Neuronal stem cell (in vitro differentiated cells): ENCODE results near the gene PRSS21.

Experiments
- DNase-seq: peaks from one replicate; pipeline ENCODE4 v3.0.0-alpha.2; 2013; ENCODE audit warnings: low spot score
- H2AFZ ChIP-seq: one replicate; pipeline ENCODE4 v1.6.1; 2013; ENCODE audit warnings: mild to moderate bottlenecking, low read length, inconsistent platforms
- H2AK5ac ChIP-seq: 2 replicates; pipeline ENCODE4 v1.6.1; 2013; ENCODE audit warnings: low read depth, mild to moderate bottlenecking, inconsistent platforms, low read length, moderate library complexity, mixed read lengths
- H2BK120ac ChIP-seq: 2 replicates; pipeline ENCODE4 v1.6.1; 2013; ENCODE audit warnings: low read depth, mild to moderate bottlenecking, inconsistent platforms, low read length, moderate library complexity, mixed read lengths
- H2BK12ac ChIP-seq: one replicate; pipeline ENCODE4 v1.6.1; 2013; ENCODE audit warnings: low read length, inconsistent platforms
- H2BK15ac ChIP-seq: 2 replicates; pipeline ENCODE4 v1.6.1; 2013; ENCODE audit warnings: mild to moderate bottlenecking, low read length, inconsistent platforms, mixed read lengths
- H2BK5ac ChIP-seq: one replicate; pipeline ENCODE4 v1.6.1; 2013; ENCODE audit warnings: inconsistent platforms, mild to moderate bottlenecking, low read length, moderate library complexity
- H3K14ac ChIP-seq: one replicate; pipeline ENCODE4 v1.6.1; 2013; ENCODE audit warnings: low read length, inconsistent platforms
- H3K18ac ChIP-seq: 2 replicates; pipeline ENCODE4 v1.6.1; 2013; ENCODE audit warnings: low read length, inconsistent platforms
- H3K23ac ChIP-seq: 2 replicates; pipeline ENCODE4 v1.6.1; 2013; ENCODE audit warnings: low read depth, mild to moderate bottlenecking, mixed read lengths, low read length, inconsistent platforms; ENCODE audit not compliant: poor library complexity
- H3K27ac ChIP-seq: replicated peaks from 3 replicates; pipeline ENCODE4 v1.5.1; 2013; ENCODE audit warnings: low read length, inconsistent platforms
- H3K27me3 ChIP-seq, 3 experiments: 2 replicates each; pipeline ENCODE4 v1.6.1; 2013; ENCODE audit warnings: low read length in 3 of 3, mild to moderate bottlenecking in 2 of 3, inconsistent platforms in 1 of 3, low read depth in 1 of 3, mixed read lengths in 1 of 3, moderate library complexity in 1 of 3; ENCODE audit not compliant: control insufficient read depth in 3 of 3, insufficient read depth in 3 of 3
- H3K36me3 ChIP-seq, 2 donors: replicated peaks in 1 of 2; 2 replicates each; pipeline ENCODE4 v1.6.1; 2013; ENCODE audit warnings: low read length in 2 of 2; ENCODE audit not compliant: control insufficient read depth in 2 of 2, insufficient read depth in 2 of 2
- H3K4ac ChIP-seq: 2 replicates; pipeline ENCODE4 v1.6.1; 2013; ENCODE audit warnings: inconsistent platforms, mild to moderate bottlenecking, low read length, moderate library complexity
- H3K4me1 ChIP-seq, 2 donors: 1 replicate in 1 of 2; 2 replicates in 1 of 2; pipeline ENCODE4 v1.6.1; 2013; ENCODE audit warnings: low read length in 2 of 2, low read depth in 1 of 2; ENCODE audit not compliant: control insufficient read depth in 2 of 2, insufficient read depth in 1 of 2
- H3K4me2 ChIP-seq: one replicate; pipeline ENCODE4 v1.6.1; 2013; ENCODE audit warnings: mild to moderate bottlenecking, low read length, inconsistent platforms; ENCODE audit not compliant: insufficient read depth, poor library complexity, severe bottlenecking
- H3K4me3 ChIP-seq, 2 donors: 2 replicates each; pipeline ENCODE4 v1.5.1; 2013; ENCODE audit warnings: low read length in 2 of 2, mild to moderate bottlenecking in 2 of 2, inconsistent platforms in 1 of 2, moderate library complexity in 1 of 2
- H3K79me1 ChIP-seq: one replicate; pipeline ENCODE4 v1.6.1; 2013; ENCODE audit warnings: low read depth, mild to moderate bottlenecking, inconsistent platforms, low read length, moderate library complexity
- H3K9ac ChIP-seq: one replicate; pipeline ENCODE4 v1.6.1; 2013; ENCODE audit warnings: mild to moderate bottlenecking, low read depth, low read length, inconsistent platforms; ENCODE audit not compliant: poor library complexity
- H3K9me3 ChIP-seq, 2 donors: replicated peaks in 1 of 2; 2 replicates each; pipeline versions ENCODE3 to v1.6.1; 2013; ENCODE audit warnings: low read length in 2 of 2, mild to moderate bottlenecking in 2 of 2, inconsistent platforms in 1 of 2, low read depth in 1 of 2, mixed read lengths in 1 of 2, moderate library complexity in 1 of 2; ENCODE audit not compliant: control insufficient read depth in 2 of 2, insufficient read depth in 1 of 2
- H4K8ac ChIP-seq: one replicate; pipeline ENCODE4 v1.6.1; 2013; ENCODE audit warnings: low read depth, mild to moderate bottlenecking, inconsistent platforms, low read length, moderate library complexity
- H4K91ac ChIP-seq: one replicate; pipeline ENCODE4 v1.6.1; 2013; ENCODE audit warnings: low read length, low read depth, mild to moderate bottlenecking, inconsistent platforms; ENCODE audit not compliant: poor library complexity
- WGBS, 2 donors: extraction: QIAGEN DNeasy Blood & Tissue Kit; methylation state at CpG; one replicate each; pipeline ENCODE4 v1.1.7; 2013; ENCODE audit warnings: missing lambda C conversion rate in 2 of 2, mixed read lengths in 1 of 2; ENCODE audit not compliant: insufficient read length in 2 of 2, insufficient replicate concordance in 1 of 2; ENCODE audit errors: extremely low coverage in 2 of 2; 5-methylcytosine and 5-hydroxymethylcytosine counted together

PRSS21 gene

GRCh38 chr16:2819939-2820835 is 3.1 kb downstream of the PRSS21 start:
- Histone ChIP-seq H4K91ac (no peak overlapping the region), H3K14ac (peak overlapping the region; percentile 2), H2BK5ac (no peak overlapping the region), H3K9me3 (no peaks in the 10 kb centered on the region), H3K4me1 (peaks cover 0 to 8% of the 10 kb centered on the region in 2 donors), H3K18ac (peak overlapping the region; percentile 80), H2AFZ (no peak overlapping the region), H2AK5ac (peak overlapping the region; percentile 25), H3K27ac (no peak overlapping the region), H4K8ac (no peak overlapping the region), H3K27me3 (peaks cover 0 to 46% (median 0%) of the 10 kb centered on the region in 3 experiments), H3K23ac (no peak overlapping the region), H3K9ac (no peak overlapping the region), H3K4ac (no peak overlapping the region), H3K4me2 (no peak overlapping the region), H2BK15ac (no peak overlapping the region), H3K4me3 (no peak overlapping the region), H2BK12ac (no peak overlapping the region), H3K79me1 (no peaks in the 10 kb centered on the region), H3K36me3 (no peaks in the 10 kb centered on the region), H2BK120ac (no peak overlapping the region)
- no peak for DNase-seq
- whole genome bisulfite sequencing, 2 donors, result no CpG with 5 or more reads among the region's 17 CpGs

- WGBS, 2 donors, result no CpG with 5 or more reads among the region's 14 CpGs
- Histone ChIP-seq H3K9me3 (no peaks in the 10 kb centered on the region), H3K79me1 (no peaks in the 10 kb centered on the region), H3K4me2 (no peak overlapping the region), H3K27me3 (peaks cover 0 to 45% (median 0%) of the 10 kb centered on the region in 3 experiments), H3K4me3 (peak overlapping the region in 1 of 2 donors; percentile 12), H4K8ac (no peak overlapping the region), H3K23ac (no peak overlapping the region), H3K27ac (no peak overlapping the region), H2AFZ (no peak overlapping the region), H2AK5ac (no peak overlapping the region), H3K18ac (no peak overlapping the region), H2BK12ac (no peak overlapping the region), H3K9ac (no peak overlapping the region), H3K36me3 (no peaks in the 10 kb centered on the region), H2BK15ac (no peak overlapping the region), H2BK120ac (no peak overlapping the region), H3K14ac (no peak overlapping the region), H3K4ac (no peak overlapping the region), H4K91ac (no peak overlapping the region), H2BK5ac (no peak overlapping the region), H3K4me1 (peaks cover 0 to 8% of the 10 kb centered on the region in 2 donors)
- no peak for DNase-seq
These were observed 3.9 kb downstream of the PRSS21 start for GRCh38 chr16:2820836-2821486.

- H3K4me1 ChIP-seq, result peaks cover 0 to 8% of the 10 kb centered on the region in 2 donors
- no peaks in the 10 kb centered on the region for H3K79me1 ChIP-seq
- H3K14ac ChIP-seq, result no peak overlapping the region
- H3K36me3 ChIP-seq, result no peaks in the 10 kb centered on the region
- H4K8ac ChIP-seq, result no peak overlapping the region
- no peak overlapping the region for H3K18ac ChIP-seq
- H3K4me2 ChIP-seq, result no peak overlapping the region
- no peaks in the 10 kb centered on the region for H3K9me3 ChIP-seq
- DNase-seq, result no peak
- no peak overlapping the region for H2BK12ac ChIP-seq
- no CpG with 5 or more reads among the region's 9 CpGs for WGBS, 2 donors
- no peak overlapping the region for H2AK5ac ChIP-seq
- H4K91ac ChIP-seq, result no peak overlapping the region
- H3K4ac ChIP-seq, result no peak overlapping the region
- H3K9ac ChIP-seq, result no peak overlapping the region
- H3K4me3 ChIP-seq, result no peak overlapping the region
- H3K27me3 ChIP-seq, result peaks cover 0 to 48% (median 0%) of the 10 kb centered on the region in 3 experiments
- no peak overlapping the region for H2AFZ ChIP-seq
- H3K23ac ChIP-seq, result no peak overlapping the region
- no peak overlapping the region for H2BK5ac ChIP-seq
- no peak overlapping the region for H2BK15ac ChIP-seq
- no peak overlapping the region for H2BK120ac ChIP-seq
- no peak overlapping the region for H3K27ac ChIP-seq
These were observed 4.6 kb downstream of the PRSS21 start for GRCh38 chr16:2821487-2822157.

- Histone ChIP-seq H3K36me3 (no peaks in the 10 kb centered on the region), H3K9ac (no peak overlapping the region), H3K4me3 (no peak overlapping the region), H4K8ac (no peak overlapping the region), H4K91ac (no peak overlapping the region), H2BK5ac (no peak overlapping the region), H2BK12ac (no peak overlapping the region), H3K23ac (no peak overlapping the region), H3K4ac (no peak overlapping the region), H3K9me3 (no peaks in the 10 kb centered on the region), H3K4me2 (no peak overlapping the region), H3K27me3 (peaks cover 0 to 53% (median 0%) of the 10 kb centered on the region in 3 experiments), H2BK120ac (no peak overlapping the region), H3K14ac (no peak overlapping the region), H2BK15ac (no peak overlapping the region), H2AK5ac (no peak overlapping the region), H3K4me1 (peaks cover 0 to 8% of the 10 kb centered on the region in 2 donors), H3K79me1 (no peaks in the 10 kb centered on the region), H3K18ac (no peak overlapping the region), H2AFZ (no peak overlapping the region), H3K27ac (no peak overlapping the region)
- no peak for DNase-seq
- WGBS, 2 donors, result no CpG with 5 or more reads among the region's 8 CpGs
These were observed 5.1 kb downstream of the PRSS21 start for GRCh38 chr16:2822158-2822495.
